A673 (cell line): ENCODE data around the gene CAPN1. TPM values are rescaled to one million over a fixed set of nuclear protein-coding genes. Genes with fewer than 3 reads are reported as not detected.

Source experiments
- BruUV-seq: library from RNA; stranded (reverse); fragments of 400-500 nt; replicated peaks from 2 replicates; lab custom pipeline; 2021; lab: Mats Ljungman, UMichigan
- CTCF ChIA-PET: fragments of 300-600 bp; sonication (Branson Sonifier 250); formaldehyde crosslinking; loops from one replicate; lab custom pipeline; 2022; ENCODE audit warnings: antibody characterized with exemption; lab: Charles Lee
- POLR2A ChIA-PET: fragments of 300-600 bp; sonication (Branson Sonifier 250); formaldehyde crosslinking; loops from one replicate; lab custom pipeline; 2022; ENCODE audit warnings: antibody characterized with exemption; ENCODE audit not compliant: low non-redundant PET; lab: Charles Lee
- DNase-seq: peaks from one replicate; pipeline ENCODE4 v3.0.0-alpha.2; 2015; ENCODE audit warnings: low spot score
- H3K27ac ChIP-seq: fragments of 200-600 bp; sonication (generic); 2 replicates; pipeline ENCODE4 v1.5.1; 2016; ENCODE audit warnings: mixed run types, low read depth, mild to moderate bottlenecking, mixed read lengths, antibody characterized with exemption, low read length; ENCODE audit not compliant: poor library complexity, severe bottlenecking
- H3K27me3 ChIP-seq: fragments of 200-600 bp; sonication (generic); replicated peaks from 2 replicates; pipeline ENCODE4 v1.6.1; 2017; ENCODE audit warnings: mixed run types, low read depth, mild to moderate bottlenecking, mixed read lengths, antibody characterized with exemption, low read length; ENCODE audit not compliant: insufficient read depth, poor library complexity
- H3K36me3 ChIP-seq: fragments of 200-600 bp; sonication (generic); 2 replicates; pipeline ENCODE4 v1.6.1; 2016; ENCODE audit warnings: mixed run types, mild to moderate bottlenecking, mixed read lengths, antibody characterized with exemption, low read length; ENCODE audit not compliant: insufficient read depth, poor library complexity, severe bottlenecking
- H3K4me1 ChIP-seq: fragments of 200-600 bp; sonication (generic); 2 replicates; pipeline ENCODE4 v1.6.1; 2017; ENCODE audit warnings: mixed run types, mild to moderate bottlenecking, mixed read lengths, antibody characterized with exemption, low read length; ENCODE audit not compliant: insufficient read depth, poor library complexity, severe bottlenecking
- H3K4me3 ChIP-seq: fragments of 200-600 bp; sonication (generic); 2 replicates; pipeline ENCODE4 v1.5.1; 2016; ENCODE audit warnings: low read depth, mixed run types, mild to moderate bottlenecking, mixed read lengths, low read length; ENCODE audit not compliant: poor library complexity, severe bottlenecking
- H3K9me3 ChIP-seq: fragments of 200-600 bp; sonication (generic); 2 replicates; pipeline ENCODE4 v1.6.1; 2016; ENCODE audit warnings: mixed run types, low read depth, mild to moderate bottlenecking, mixed read lengths, antibody characterized with exemption, low read length; ENCODE audit not compliant: poor library complexity, severe bottlenecking
- CTCF ChIP-seq: fragments of 300-800, 200-600 bp; sonication (generic); conservative IDR thresholded peaks from 2 replicates; pipeline ENCODE4 v1.5.1; 2017; ENCODE audit warnings: low read depth, mild to moderate bottlenecking, antibody characterized with exemption, low read length, moderate library complexity, mixed read lengths
- EZH2 ChIP-seq: fragments of 200-600 bp; sonication (generic); IDR thresholded peaks from 2 replicates; pipeline ENCODE4 v1.6.1; 2017; ENCODE audit warnings: borderline replicate concordance, low read depth, mild to moderate bottlenecking, mixed read lengths, antibody characterized with exemption, low read length; ENCODE audit not compliant: poor library complexity, severe bottlenecking
- intact Hi-C: fragments of 100-400 bp; cut with micrococcal nuclease; formaldehyde crosslinking; loops from one replicate; pipeline ENCODE4 v1.10.0; 2022; ENCODE audit not compliant: unreplicated experiment
- total RNA-seq: library from RNA; stranded (reverse); gene quantifications from 2 replicates; pipeline ENCODE4 v1.2.3, GENCODE V29; 2021

Gene CAPN1
- total RNA-seq, 1 experiment from 2014 or later, result 79.9 TPM

- BruUV-seq, result no TSS peak
- ChIA-PET POLR2A (no interaction called here), CTCF (no interaction called here)
- Histone ChIP-seq H3K4me3 (no peak overlapping the region), H3K27ac (no peak overlapping the region), H3K36me3 (peaks cover 15% of the 10 kb centered on the region), H3K4me1 (no peaks in the 10 kb centered on the region), H3K9me3 (no peaks in the 10 kb centered on the region), H3K27me3 (no peaks in the 10 kb centered on the region)
- DNase-seq, result no peak
- intact Hi-C loops, result loop anchor here (5.0 to 10.0 kb wide), 2 partner anchors 43 to 306 kb away; no protein-coding TSS in a partner anchor
- no peak for TF ChIP-seq CTCF
- TF ChIP-seq EZH2, result no peak
Observed at GRCh38 chr11:65208785-65209710, 27.3 kb downstream of the CAPN1 start.

GRCh38 chr11:65209711-65210360, 28.1 kb downstream of the CAPN1 start:
- Histone ChIP-seq H3K27me3 (no peaks in the 10 kb centered on the region), H3K4me3 (no peak overlapping the region), H3K36me3 (peaks cover 15% of the 10 kb centered on the region), H3K9me3 (no peaks in the 10 kb centered on the region), H3K27ac (no peak overlapping the region), H3K4me1 (no peaks in the 10 kb centered on the region)
- ChIA-PET CTCF (no interaction called here), POLR2A (no interaction called here)
- no TSS peak for BruUV-seq
- intact Hi-C loops, result loop anchor here (5.0 to 10.0 kb wide), 2 partner anchors 42 to 305 kb away; no protein-coding TSS in a partner anchor
- no peak for DNase-seq
- TF ChIP-seq EZH2 (no peak), CTCF (no peak)

- H3K36me3 ChIP-seq, result peaks cover 13% of the 10 kb centered on the region
- BruUV-seq, result no TSS peak
- CTCF ChIA-PET, result no interaction called here
- no peaks in the 10 kb centered on the region for H3K4me1 ChIP-seq
- TF ChIP-seq CTCF (no peak), EZH2 (no peak)
- POLR2A ChIA-PET, result no interaction called here
- no peaks in the 10 kb centered on the region for H3K9me3 ChIP-seq
- intact Hi-C loops, result no loop called here
- no peaks in the 10 kb centered on the region for H3K27me3 ChIP-seq
- H3K4me3 ChIP-seq, result no peak overlapping the region
- no peak for DNase-seq
- no peak overlapping the region for H3K27ac ChIP-seq
Observed at GRCh38 chr11:65210361-65210731, 28.6 kb downstream of the CAPN1 start.
